Coronary artery (tissue), 2 donors: Measurements from ENCODE around the gene CCDC28B.

Experiments
- DNase-seq: peaks from one replicate; pipeline ENCODE4 v3.0.0-alpha.2; 2017; ENCODE audit warnings: low spot score
- H3K27ac ChIP-seq, 2 donors: fragments of 200-600 bp; sonication (generic); one replicate each; pipeline ENCODE4 v1.5.1; 2016 to 2019
- H3K4me3 ChIP-seq: fragments of 200-600 bp; sonication (generic); 2 replicates; pipeline ENCODE4 v1.5.1; 2016; ENCODE audit warnings: mild to moderate bottlenecking, moderate library complexity
- TF ChIP-seq, protein P1 (sequence below): fragments of 200-600 bp; sonication (generic); IDR thresholded peaks from one replicate; pipeline ENCODE4 v1.5.1; 2019; ENCODE audit warnings: antibody characterized with exemption

CCDC28B gene

DNA sequence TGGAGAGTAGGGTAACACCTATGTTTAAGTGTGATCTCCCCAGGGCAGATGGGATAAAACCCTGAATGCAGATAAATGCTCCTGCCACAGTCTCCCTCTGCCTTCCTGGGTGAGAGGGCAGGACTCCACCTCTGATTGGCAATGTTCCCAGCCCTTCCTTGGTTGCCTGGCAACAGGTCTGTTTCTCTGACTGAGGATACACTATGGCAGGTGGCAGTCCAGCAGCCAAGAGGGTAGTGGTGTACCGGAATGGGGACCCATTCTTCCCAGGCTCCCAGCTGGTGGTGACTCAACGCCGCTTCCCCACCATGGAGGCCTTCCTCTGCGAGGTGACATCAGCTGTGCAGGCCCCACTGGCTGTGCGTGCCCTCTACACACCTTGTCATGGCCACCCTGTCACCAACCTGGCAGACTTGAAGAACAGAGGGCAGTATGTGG lies 8.5 kb downstream of the CCDC28B start, which contains the start of gene DCDC2B:
DCDC2B (plus strand) TSS at position 199 of the 438 bp plus-strand sequence; CDS start at position 204, 5 bp downstream.
- TF ChIP-seq, protein P1, sequence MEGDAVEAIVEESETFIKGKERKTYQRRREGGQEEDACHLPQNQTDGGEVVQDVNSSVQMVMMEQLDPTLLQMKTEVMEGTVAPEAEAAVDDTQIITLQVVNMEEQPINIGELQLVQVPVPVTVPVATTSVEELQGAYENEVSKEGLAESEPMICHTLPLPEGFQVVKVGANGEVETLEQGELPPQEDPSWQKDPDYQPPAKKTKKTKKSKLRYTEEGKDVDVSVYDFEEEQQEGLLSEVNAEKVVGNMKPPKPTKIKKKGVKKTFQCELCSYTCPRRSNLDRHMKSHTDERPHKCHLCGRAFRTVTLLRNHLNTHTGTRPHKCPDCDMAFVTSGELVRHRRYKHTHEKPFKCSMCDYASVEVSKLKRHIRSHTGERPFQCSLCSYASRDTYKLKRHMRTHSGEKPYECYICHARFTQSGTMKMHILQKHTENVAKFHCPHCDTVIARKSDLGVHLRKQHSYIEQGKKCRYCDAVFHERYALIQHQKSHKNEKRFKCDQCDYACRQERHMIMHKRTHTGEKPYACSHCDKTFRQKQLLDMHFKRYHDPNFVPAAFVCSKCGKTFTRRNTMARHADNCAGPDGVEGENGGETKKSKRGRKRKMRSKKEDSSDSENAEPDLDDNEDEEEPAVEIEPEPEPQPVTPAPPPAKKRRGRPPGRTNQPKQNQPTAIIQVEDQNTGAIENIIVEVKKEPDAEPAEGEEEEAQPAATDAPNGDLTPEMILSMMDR, result no peak
- no peak for DNase-seq
- no peak within 1 kb of the TSS for H3K4me3 ChIP-seq
- no peak within 1 kb of the TSS for H3K27ac ChIP-seq

DNA sequence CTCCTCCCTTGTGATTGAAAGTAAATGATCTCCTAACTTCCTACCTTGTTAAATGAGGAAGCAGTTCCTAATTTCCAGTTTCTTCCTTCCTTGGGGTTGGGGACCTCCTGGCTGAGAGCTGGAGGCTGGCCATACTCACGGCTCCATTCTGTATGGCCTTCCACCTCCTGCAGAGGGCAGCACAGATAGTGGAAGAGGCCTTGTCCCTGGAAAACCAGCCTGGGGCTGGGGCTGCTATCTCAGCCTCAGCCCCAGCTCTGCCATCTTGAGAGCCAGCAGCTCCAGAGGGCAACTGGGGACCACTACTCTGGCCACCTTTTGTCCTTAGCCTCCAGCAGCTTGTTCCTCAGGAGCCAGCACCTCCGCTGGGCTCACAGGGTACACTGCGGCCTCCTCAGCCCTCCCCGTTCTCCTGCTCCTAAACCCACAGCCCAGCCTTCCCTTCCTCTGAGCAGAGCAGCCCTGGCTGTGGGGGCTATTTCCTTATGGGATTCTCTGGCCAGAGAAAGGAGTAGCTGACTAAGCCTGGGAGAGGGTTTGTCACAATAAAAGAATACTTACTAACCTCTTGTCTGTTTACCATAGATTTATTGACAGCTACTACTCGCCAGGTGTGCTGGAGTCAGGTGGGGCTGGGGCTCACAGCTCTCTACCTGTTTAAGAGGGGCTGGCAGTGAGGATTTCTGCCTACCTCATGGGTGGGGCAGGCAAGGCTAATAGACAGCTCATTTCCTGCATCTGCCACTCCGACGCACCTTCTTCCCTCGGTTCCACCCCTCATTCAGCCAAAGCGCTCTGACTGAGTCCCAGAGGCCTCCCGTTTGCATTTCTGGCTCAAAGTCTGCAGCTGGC lies 15.5 kb downstream of the CCDC28B start:
- H3K27ac ChIP-seq, result peak overlapping the region in 1 of 2 donors; percentile 16
- DNase-seq, result no peak
- no peak overlapping the region for H3K4me3 ChIP-seq
- TF ChIP-seq, protein P1, result peak; percentile 34

DNA sequence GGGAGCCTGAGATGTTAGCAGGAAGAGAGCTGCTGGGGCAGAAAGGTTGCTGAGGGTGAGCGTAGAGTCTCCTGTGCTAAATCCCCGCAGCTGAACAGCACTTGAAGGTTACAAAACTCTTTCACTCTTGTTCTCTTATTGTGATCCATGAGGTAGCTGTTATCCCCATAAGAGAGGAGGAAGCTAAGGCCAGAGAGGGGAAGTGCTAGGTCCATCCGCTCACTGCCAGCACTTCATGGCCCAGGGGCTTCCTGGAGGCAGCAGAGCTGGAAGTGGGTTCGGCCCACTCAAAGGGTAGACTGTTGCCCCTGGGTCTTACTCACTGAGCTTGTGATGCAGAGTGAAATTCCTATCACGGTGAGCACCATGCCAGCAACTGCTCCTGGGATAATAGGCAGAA lies 16.2 kb downstream of the CCDC28B start:
- Histone ChIP-seq H3K4me3 (no peak overlapping the region), H3K27ac (no peak overlapping the region)
- TF ChIP-seq, protein P1, result no peak
- DNase-seq, result no peak

DNA sequence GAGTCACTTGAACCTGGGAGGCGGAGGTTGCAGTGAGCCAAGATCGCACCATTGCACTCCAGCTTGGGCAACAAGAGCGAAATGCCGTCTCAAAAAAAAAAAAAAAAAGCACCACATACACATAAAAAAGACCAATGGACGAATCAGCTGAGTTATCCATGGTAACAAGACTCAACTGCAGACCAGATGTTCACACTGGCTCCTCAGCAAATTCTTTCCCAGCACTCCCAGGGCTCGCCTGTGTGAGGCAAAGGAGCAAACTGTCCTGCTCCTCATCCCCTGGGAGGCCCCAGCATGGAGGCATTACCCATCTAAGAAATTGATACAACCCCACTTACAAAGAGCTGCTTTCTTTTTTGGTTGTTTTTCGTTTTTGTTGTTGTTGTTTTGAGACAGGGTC lies 18.6 kb downstream of the CCDC28B start:
- no peak overlapping the region for H3K4me3 ChIP-seq
- TF ChIP-seq, protein P1, result no peak
- DNase-seq, result no peak
- H3K27ac ChIP-seq, result no peak overlapping the region

DNA sequence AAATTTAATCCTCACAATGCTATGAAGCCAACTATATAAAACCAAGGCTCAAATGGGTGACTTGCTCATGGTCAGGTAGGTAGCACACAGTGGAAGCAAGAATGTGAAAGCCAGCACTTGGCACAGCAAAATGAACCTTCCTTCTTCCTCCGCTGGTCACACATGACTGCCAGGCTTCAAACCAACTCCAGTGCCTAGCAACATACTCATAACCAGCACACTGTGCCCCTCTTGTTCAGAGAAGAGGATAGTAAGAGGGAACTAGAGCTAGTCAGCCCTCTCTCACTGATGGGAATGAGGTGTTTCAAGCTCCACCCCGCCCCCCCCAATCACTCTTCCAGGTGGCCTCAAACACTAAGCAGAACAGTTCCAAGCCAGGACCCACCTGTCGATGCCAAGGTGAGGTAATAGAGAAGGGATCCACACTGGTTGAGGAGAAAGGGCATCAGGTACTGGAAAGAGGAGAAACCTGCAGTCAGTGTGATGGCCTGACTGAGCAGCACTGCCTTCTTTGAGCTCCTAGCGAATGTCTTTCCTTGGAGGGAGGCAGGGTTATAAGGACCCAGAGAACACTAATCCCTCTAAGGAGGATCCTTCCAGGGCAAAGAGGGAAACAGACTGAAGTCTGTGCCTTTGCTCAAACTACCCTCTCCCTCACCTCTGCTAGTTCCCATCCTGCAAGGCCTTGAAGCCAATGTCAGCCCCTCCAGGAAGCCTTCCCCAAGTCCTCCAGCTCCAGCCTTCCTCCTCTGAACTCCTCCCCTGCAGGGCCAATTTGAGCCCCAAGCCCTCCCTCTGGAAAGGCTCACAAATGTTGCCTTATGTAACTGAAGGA lies 20.6 kb downstream of the CCDC28B start:
- DNase-seq, result no peak
- TF ChIP-seq, protein P1, result no peak
- peak overlapping the region in 1 of 2 donors; percentile 97 for H3K27ac ChIP-seq

DNA sequence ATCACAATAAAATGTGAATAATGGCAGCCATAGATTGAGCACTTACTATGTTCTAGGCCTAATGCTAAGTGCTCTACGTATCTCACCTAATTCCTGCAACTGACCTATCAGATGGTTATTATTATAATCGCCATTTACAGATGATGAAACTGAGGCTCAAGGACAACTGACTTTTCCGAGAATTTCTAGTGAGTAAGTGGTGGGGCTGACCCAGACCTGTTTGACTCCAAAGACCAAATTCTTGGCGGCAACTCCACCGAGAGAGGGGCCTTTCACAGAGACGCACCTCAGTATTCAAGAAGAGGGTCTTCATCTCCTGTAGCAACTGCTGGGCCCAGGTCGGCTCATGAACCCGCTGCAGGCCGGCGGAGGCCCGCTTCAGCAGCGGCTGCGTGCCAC lies 21.2 kb downstream of the CCDC28B start:
- DNase-seq, result no peak
- TF ChIP-seq, protein P1, result no peak
- H3K27ac ChIP-seq, result peak overlapping the region; percentile 84 to 97
- peak overlapping the region; percentile 94 for H3K4me3 ChIP-seq

More for the DNA sequence above, 20.6 kb downstream of the CCDC28B start:
- H3K4me3 ChIP-seq, result peak overlapping the region; percentile 94
